ENCODE measurements around the gene NR2C2. TPM values are rescaled to one million over a fixed set of nuclear protein-coding genes. Genes with fewer than 3 reads are reported as not detected.

The NR2C2 gene
- total and polyA plus RNA-seq, 10 of the 15 experiments (the other 5 are each of a cell fraction or from before 2014, with no cell fraction given) = 2.7 to 30.3 (median 18.3) TPM

DNA sequence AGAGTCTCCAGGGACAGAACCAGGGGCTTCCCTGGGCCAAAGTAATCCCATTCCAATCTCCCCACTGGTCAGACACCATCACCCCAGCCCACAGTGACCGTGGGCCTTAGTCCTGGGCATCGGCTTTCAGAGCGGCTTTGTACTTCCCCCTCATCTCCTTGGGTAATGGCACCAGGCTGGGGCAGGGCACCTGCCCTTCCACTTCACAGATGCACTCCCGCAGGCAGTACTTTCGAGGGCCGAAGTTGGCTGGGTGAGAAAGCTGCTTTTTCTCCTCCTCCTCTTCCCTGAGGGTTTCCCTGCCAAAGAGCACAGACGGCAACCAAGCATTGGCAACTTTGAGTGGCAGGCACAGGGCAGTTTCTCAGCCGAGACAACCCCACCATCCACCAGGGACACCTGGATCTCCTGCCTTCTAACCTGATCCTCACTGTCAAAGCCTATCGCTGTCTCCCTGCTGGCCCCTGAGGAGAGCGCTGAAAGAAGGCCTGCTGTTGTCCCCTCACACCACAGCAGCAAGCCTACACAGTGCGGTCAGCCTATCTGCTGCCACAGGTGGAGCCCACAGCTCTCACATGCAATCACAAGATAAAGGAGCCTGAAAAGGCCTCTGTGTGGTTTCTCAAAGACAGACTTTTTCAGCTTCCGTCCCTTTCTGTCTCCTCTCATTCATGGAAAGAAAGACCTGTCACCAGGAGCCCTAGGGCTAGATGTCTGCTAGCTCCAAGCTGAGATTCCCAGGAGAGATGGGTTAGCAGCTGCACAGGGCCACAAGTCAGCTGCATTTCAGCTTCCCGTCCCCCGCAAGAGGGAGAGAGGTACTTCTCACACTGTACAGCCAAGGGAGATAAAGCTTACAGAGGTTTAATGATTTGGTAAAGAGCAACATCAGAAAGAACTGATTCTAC lies 105.2 kb downstream of the NR2C2 start:
- RAD21 ChIA-PET (ENCODE audit: unreplicated experiment) = interaction anchor here (1.6 to 3.3 kb wide), 2 partner anchors 12 to 72 kb away, joined by 3 to 30 read pairs; partner anchors contain the start of gene MRPS25
- Histone ChIP-seq H3K9ac (ENCODE audit: control insufficient read depth, insufficient read depth, low read length) (no peak overlapping the region), H3K4me1 (ENCODE audit: control insufficient read depth, insufficient read depth, low read length) (peaks cover 46% of the 10 kb centered on the region), H3K27ac (ENCODE audit: control insufficient read depth, insufficient read depth) (no peak overlapping the region; the same call in 1 of the 2 replicates), H3K4me2 (ENCODE audit: control insufficient read depth, insufficient read depth) (no peak overlapping the region), H3K4me3 (no peak overlapping the region), H3K79me2 (ENCODE audit: control insufficient read depth, insufficient read depth, low read length) (peaks cover 38% of the 10 kb centered on the region), H3K36me3 (ENCODE audit: control insufficient read depth in 2 of 2, insufficient read depth in 2 of 2, low read length in 1 of 2) (peaks cover 28 to 37% of the 10 kb centered on the region in 2 experiments), H3K27me3 (replicated peaks in 1 of 2; ENCODE audit: control insufficient read depth in 2 of 2, insufficient read depth in 2 of 2, low read length in 1 of 2) (no peaks in the 10 kb centered on the region), H3K9me3 (replicated peaks; ENCODE audit: control insufficient read depth, insufficient read depth, low read length) (peaks cover 14% of the 10 kb centered on the region), H2AFZ (ENCODE audit: control insufficient read depth, low read depth, low read length) (no peak overlapping the region), H4K20me1 (ENCODE audit: control insufficient read depth, insufficient read depth) (no peaks in the 10 kb centered on the region)
- 94% methylated on average over 14 of the region's 14 CpGs for WGBS (ENCODE audit: insufficient coverage, insufficient replicate concordance, low lambda C conversion rate, missing lambda C conversion rate)
- TF ChIP-seq ZNF207 (IDR thresholded peaks at IDR 0.05; ENCODE audit: borderline replicate concordance) = no peak
- TF ChIP-seq RCOR1 (conservative IDR thresholded peaks at IDR 0.05; ENCODE audit: low read depth, low read length) = no peak
- TF ChIP-seq GABPA (IDR thresholded peaks at IDR 0.05; ENCODE audit: low read depth) = no peak
- TF ChIP-seq YY1 (IDR thresholded peaks at IDR 0.05; ENCODE audit: low read depth, low read length) = no peak
- TF ChIP-seq, protein P1, sequence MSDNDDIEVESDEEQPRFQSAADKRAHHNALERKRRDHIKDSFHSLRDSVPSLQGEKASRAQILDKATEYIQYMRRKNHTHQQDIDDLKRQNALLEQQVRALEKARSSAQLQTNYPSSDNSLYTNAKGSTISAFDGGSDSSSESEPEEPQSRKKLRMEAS (IDR thresholded peaks at IDR 0.05; ENCODE audit: low read depth, low read length) = no peak
- no peak for TF ChIP-seq BHLHE40 (IDR thresholded peaks at IDR 0.05; ENCODE audit: borderline replicate concordance in 1 of 2, low read depth in 2 of 2, low read length in 1 of 2)
- no peak for TF ChIP-seq BCL11A (IDR thresholded peaks at IDR 0.05; ENCODE audit: low read depth, low read length)
- TF ChIP-seq BACH1 (IDR thresholded peaks at IDR 0.05; ENCODE audit: borderline replicate concordance) = no peak
- TF ChIP-seq ETV6 (conservative IDR thresholded peaks at IDR 0.05 in 1 of 2, IDR thresholded peaks at IDR 0.05 in 1 of 2; ENCODE audit: borderline replicate concordance in 1 of 2, low read depth in 1 of 2) = no peak
- no peak for TF ChIP-seq MYC (IDR thresholded peaks at IDR 0.05; ENCODE audit: insufficient read depth, insufficient read length, insufficient replicate concordance, low read length, severe bottlenecking)
- TF ChIP-seq, protein P2, sequence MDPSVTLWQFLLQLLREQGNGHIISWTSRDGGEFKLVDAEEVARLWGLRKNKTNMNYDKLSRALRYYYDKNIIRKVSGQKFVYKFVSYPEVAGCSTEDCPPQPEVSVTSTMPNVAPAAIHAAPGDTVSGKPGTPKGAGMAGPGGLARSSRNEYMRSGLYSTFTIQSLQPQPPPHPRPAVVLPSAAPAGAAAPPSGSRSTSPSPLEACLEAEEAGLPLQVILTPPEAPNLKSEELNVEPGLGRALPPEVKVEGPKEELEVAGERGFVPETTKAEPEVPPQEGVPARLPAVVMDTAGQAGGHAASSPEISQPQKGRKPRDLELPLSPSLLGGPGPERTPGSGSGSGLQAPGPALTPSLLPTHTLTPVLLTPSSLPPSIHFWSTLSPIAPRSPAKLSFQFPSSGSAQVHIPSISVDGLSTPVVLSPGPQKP (IDR thresholded peaks at IDR 0.05; ENCODE audit: low read depth, low read length) = no peak
- TF ChIP-seq POLR2AphosphoS2 (IDR thresholded peaks at IDR 0.05; ENCODE audit: low read depth, low read length) = no peak
- no peak for TF ChIP-seq NFXL1 (IDR thresholded peaks at IDR 0.05; ENCODE audit: borderline replicate concordance)
- TF ChIP-seq MXI1 (IDR thresholded peaks at IDR 0.05; ENCODE audit: low read depth, low read length) = no peak
- no peak for TF ChIP-seq SREBF1 (IDR thresholded peaks at IDR 0.05; ENCODE audit: low read length)
- no peak for TF ChIP-seq RUNX3 (IDR thresholded peaks at IDR 0.05; ENCODE audit: low read length)
- TF ChIP-seq, protein P3, sequence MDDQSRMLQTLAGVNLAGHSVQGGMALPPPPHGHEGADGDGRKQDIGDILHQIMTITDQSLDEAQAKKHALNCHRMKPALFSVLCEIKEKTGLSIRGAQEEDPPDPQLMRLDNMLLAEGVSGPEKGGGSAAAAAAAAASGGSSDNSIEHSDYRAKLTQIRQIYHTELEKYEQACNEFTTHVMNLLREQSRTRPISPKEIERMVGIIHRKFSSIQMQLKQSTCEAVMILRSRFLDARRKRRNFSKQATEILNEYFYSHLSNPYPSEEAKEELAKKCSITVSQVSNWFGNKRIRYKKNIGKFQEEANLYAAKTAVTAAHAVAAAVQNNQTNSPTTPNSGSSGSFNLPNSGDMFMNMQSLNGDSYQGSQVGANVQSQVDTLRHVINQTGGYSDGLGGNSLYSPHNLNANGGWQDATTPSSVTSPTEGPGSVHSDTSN (IDR thresholded peaks at IDR 0.05; ENCODE audit: insufficient replicate concordance, low read depth, low read length) = no peak
- SMC1A ChIA-PET (ENCODE audit: uncharacterized antibody, unreplicated experiment) = interaction anchor here (1.4 to 1.6 kb wide), 2 partner anchors 13 to 153 kb away, joined by 4 to 5 read pairs; partner anchors contain the start of genes CAPN7 and MRPS25
- no peak for ATAC-seq
- POLR2A ChIA-PET = interaction anchor here (1.0 to 4.7 kb wide), 2 partner anchors 12 to 104 kb away, joined by 3 to 30 read pairs; partner anchors contain the start of gene MRPS25
- in situ Hi-C loops (cut with MboI) (no loop called here), intact Hi-C loops (cut with micrococcal nuclease; ENCODE audit: unreplicated experiment) (loop anchor here (5.0 kb wide), 1 partner anchor 105 kb away; the partner anchor contains the start of gene NR2C2)
- peak; percentile 70 for FAIRE-seq
- BruUV-seq (replicated peaks) = no TSS peak
- no peak for DNase-seq (ENCODE audit: low read depth, low spot score)
- CTCF ChIA-PET = interaction anchor here (0.7 to 4.2 kb wide), 7 partner anchors 9 to 402 kb away, joined by 3 to 50 read pairs (median 3); partner anchors contain the start of gene MRPS25
